ENCODE data around the gene YAF2.

DNA sequence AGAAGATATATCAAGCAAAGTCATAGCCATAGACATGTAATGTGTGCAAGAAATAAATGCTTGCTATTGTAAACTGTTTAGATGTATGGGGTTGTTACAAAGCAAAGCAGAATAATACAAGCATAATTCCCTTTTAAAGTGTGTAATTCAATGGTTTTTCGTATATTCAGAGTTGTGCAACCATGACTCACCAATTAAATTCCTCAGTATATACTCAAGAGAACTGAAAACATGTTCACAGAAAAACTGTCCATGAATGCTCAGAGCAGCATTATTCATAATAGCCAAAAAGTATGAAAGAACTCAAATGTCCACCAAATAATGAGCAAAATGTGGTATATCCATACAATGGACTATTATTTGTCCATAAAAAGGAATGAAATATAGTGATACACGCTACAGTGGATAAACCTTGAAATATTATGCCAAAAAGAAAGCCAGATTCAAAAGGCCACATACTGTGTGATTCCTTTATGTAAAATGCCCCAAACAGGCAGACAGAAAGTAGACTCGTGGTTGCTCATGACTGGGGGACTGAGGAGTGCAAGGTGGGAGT, 102.7 kb downstream of the YAF2 start:
- TF ChIP-seq, protein P1, sequence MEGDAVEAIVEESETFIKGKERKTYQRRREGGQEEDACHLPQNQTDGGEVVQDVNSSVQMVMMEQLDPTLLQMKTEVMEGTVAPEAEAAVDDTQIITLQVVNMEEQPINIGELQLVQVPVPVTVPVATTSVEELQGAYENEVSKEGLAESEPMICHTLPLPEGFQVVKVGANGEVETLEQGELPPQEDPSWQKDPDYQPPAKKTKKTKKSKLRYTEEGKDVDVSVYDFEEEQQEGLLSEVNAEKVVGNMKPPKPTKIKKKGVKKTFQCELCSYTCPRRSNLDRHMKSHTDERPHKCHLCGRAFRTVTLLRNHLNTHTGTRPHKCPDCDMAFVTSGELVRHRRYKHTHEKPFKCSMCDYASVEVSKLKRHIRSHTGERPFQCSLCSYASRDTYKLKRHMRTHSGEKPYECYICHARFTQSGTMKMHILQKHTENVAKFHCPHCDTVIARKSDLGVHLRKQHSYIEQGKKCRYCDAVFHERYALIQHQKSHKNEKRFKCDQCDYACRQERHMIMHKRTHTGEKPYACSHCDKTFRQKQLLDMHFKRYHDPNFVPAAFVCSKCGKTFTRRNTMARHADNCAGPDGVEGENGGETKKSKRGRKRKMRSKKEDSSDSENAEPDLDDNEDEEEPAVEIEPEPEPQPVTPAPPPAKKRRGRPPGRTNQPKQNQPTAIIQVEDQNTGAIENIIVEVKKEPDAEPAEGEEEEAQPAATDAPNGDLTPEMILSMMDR (IDR thresholded peaks at IDR 0.05), result no peak
- no peak for TF ChIP-seq POLR2A (IDR thresholded peaks at IDR 0.05)
